Measurements from ENCODE around the gene BMF. TPM values are rescaled to one million over a fixed set of nuclear protein-coding genes. Genes with fewer than 3 reads are reported as not detected.

BMF gene
- polyA plus RNA-seq, 3 donors = 5.6 to 59.6 (median 6.5) TPM

DNA sequence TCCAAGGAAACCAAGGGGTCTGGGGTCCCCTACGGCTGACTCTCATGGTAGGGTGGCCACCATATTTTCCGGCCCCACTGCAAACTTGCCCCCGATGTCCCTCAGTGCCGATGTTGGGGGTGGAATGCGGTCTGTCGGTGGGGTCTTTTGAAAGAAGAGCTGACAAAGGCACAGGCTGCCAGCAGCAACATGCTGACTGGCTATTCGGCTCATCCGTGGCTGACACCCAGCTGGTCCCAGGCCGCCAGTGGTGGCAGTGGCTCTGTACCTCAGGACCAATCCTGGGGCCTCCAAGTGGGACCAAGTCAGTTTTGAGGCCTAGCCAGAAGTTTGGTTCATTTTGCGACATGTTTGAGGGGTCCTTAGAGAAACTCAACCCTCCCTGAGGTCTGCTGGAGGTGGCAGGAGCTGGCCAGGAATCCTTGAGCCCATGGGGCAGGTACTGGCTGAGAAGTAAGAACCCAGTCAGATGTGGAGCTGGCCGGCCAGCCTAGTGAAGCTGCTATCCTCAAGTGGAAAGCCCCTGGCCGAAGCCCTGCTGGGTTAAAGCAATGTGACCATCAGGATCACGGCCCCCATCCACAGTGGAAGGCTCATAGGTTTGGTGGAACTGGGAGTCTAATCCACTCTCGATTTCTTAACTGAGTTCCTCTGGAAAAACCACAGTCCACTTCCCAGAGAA lies 17.8 kb downstream of the BMF start:
- DNase-seq = no peak
- peaks cover 56% of the 10 kb centered on the region in 2 donors for H3K36me3 Mint-ChIP-seq
- intact Hi-C loops (cut with micrococcal nuclease) = no loop called here

DNA sequence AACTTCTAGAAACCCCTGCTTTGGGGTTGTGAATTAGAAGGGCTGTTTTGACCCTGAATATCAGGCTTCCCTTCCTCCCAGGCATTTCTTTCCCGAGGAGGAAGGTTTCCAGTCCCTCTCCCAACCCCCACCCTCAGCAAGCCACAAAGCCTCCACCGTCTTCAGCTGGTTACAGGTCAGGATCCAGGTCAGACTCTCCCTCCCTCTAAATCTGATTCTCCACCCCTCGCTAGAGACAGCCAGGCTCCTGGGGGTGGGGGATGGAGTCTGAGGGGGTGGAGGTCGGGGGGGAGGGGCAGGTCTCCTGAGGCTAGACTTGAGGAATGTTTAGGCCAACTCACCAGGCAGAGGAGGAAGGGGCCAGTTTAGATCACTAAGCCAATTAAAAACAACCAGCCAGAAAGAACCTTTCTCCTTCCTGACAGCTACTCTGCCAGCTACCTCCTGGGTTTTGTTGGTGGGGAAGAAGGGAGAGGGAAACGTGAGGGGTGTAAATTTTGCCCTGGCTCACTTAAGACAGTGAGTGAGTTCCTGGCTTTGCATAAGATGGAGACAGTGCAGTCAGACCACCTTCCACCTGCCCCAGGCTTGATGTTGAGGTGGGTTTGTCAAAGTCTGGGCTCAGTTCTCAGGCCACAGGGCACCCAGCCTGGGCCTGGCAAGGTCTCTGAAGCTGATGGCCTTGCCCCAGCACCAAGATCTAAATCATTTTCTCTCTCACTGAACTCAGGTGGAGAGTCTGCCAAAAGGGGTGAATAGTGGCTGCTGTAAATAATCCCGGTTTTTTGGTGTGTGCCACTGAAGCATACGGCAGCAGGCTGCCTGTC lies 19.5 kb downstream of the BMF start:
- Histone ChIP-seq H3K4me3 (replicated peaks in 1 of 3; ENCODE audit: low read depth in 2 of 3, low read length in 3 of 3) (no peak overlapping the region), H3K9me3 (replicated peaks in 1 of 2; ENCODE audit: control insufficient read depth in 1 of 2, insufficient read depth in 1 of 2, low read length in 2 of 2) (no peaks in the 10 kb centered on the region), H4K20me1 (ENCODE audit: insufficient read depth, low read length) (no peaks in the 10 kb centered on the region), H3K9ac (ENCODE audit: insufficient read depth, low read length, poor library complexity, severe bottlenecking) (no peak overlapping the region), H3K4me1 (ENCODE audit: control insufficient read depth in 1 of 2, insufficient read depth in 2 of 2, low read length in 2 of 2) (peaks cover 24 to 38% of the 10 kb centered on the region in 2 donors), H3K79me2 (ENCODE audit: insufficient read depth, low read length) (no peaks in the 10 kb centered on the region), H3K4me2 (replicated peaks; ENCODE audit: extremely low read depth, low read length, poor library complexity, severe bottlenecking) (no peak overlapping the region), H2AFZ (ENCODE audit: insufficient read depth, low read depth, low read length, poor library complexity, severe bottlenecking) (no peak overlapping the region), H3K36me3 (replicated peaks in 1 of 2; ENCODE audit: control insufficient read depth in 1 of 2, insufficient read depth in 2 of 2, low read length in 2 of 2) (peaks cover 27 to 38% of the 10 kb centered on the region in 2 donors), H3K27ac (ENCODE audit: low read depth in 1 of 2, low read length in 2 of 2) (peak overlapping the region in 1 of 2 donors; percentile 21), H3K27me3 (ENCODE audit: control insufficient read depth in 2 of 2, insufficient read depth in 2 of 2, low read length in 2 of 2) (no peaks in the 10 kb centered on the region)
- Mint-ChIP-seq H3K27ac (peak overlapping the region in 2 of 7 donors; percentile 67 to 68), H3K27me3 (ENCODE audit: low read depth in 3 of 3) (peaks cover 0 to 3% (median 0%) of the 10 kb centered on the region in 3 donors), H3K4me3 (peak overlapping the region in 1 of 2 donors; percentile 4), H3K36me3 (peaks cover 40 to 41% of the 10 kb centered on the region in 2 donors), H3K4me1 (peaks cover 32% of the 10 kb centered on the region), H3K9me3 (no peaks in the 10 kb centered on the region)
- TF ChIP-seq, protein P1, sequence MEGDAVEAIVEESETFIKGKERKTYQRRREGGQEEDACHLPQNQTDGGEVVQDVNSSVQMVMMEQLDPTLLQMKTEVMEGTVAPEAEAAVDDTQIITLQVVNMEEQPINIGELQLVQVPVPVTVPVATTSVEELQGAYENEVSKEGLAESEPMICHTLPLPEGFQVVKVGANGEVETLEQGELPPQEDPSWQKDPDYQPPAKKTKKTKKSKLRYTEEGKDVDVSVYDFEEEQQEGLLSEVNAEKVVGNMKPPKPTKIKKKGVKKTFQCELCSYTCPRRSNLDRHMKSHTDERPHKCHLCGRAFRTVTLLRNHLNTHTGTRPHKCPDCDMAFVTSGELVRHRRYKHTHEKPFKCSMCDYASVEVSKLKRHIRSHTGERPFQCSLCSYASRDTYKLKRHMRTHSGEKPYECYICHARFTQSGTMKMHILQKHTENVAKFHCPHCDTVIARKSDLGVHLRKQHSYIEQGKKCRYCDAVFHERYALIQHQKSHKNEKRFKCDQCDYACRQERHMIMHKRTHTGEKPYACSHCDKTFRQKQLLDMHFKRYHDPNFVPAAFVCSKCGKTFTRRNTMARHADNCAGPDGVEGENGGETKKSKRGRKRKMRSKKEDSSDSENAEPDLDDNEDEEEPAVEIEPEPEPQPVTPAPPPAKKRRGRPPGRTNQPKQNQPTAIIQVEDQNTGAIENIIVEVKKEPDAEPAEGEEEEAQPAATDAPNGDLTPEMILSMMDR (IDR thresholded peaks at IDR 0.05) = no peak
- DNase-seq = no peak
- WGBS (ENCODE audit: insufficient coverage) = 80% methylated on average over 1 of the region's 7 CpGs
- intact Hi-C loops (cut with micrococcal nuclease) = no loop called here

More for the DNA sequence above, 17.8 kb downstream of the BMF start:
- H3K4me1 Mint-ChIP-seq = peaks cover 48% of the 10 kb centered on the region
- Histone ChIP-seq H3K36me3 (replicated peaks in 1 of 2; ENCODE audit: control insufficient read depth in 1 of 2, insufficient read depth in 2 of 2, low read length in 2 of 2) (peaks cover 30 to 55% of the 10 kb centered on the region in 2 donors), H2AFZ (ENCODE audit: insufficient read depth, low read depth, low read length, poor library complexity, severe bottlenecking) (no peak overlapping the region), H3K9ac (ENCODE audit: insufficient read depth, low read length, poor library complexity, severe bottlenecking) (no peak overlapping the region), H3K4me1 (ENCODE audit: control insufficient read depth in 1 of 2, insufficient read depth in 2 of 2, low read length in 2 of 2) (peaks cover 38 to 52% of the 10 kb centered on the region in 2 donors), H4K20me1 (ENCODE audit: insufficient read depth, low read length) (no peaks in the 10 kb centered on the region), H3K79me2 (ENCODE audit: insufficient read depth, low read length) (no peaks in the 10 kb centered on the region), H3K4me2 (replicated peaks; ENCODE audit: extremely low read depth, low read length, poor library complexity, severe bottlenecking) (no peak overlapping the region), H3K4me3 (replicated peaks in 1 of 3; ENCODE audit: low read depth in 2 of 3, low read length in 3 of 3) (no peak overlapping the region), H3K27ac (ENCODE audit: low read depth in 1 of 2, low read length in 2 of 2) (no peak overlapping the region), H3K9me3 (replicated peaks in 1 of 2; ENCODE audit: control insufficient read depth in 1 of 2, insufficient read depth in 1 of 2, low read length in 2 of 2) (no peaks in the 10 kb centered on the region), H3K27me3 (ENCODE audit: control insufficient read depth in 2 of 2, insufficient read depth in 2 of 2, low read length in 2 of 2) (no peaks in the 10 kb centered on the region)
- no peak overlapping the region for H3K27ac Mint-ChIP-seq
- TF ChIP-seq, protein P1 (IDR thresholded peaks at IDR 0.05) = no peak
- no peaks in the 10 kb centered on the region for H3K9me3 Mint-ChIP-seq
- over 99% methylated on average over 9 of the region's 14 CpGs for WGBS (ENCODE audit: insufficient coverage)
- peaks cover 0 to 2% (median 1%) of the 10 kb centered on the region in 3 donors for H3K27me3 Mint-ChIP-seq (ENCODE audit: low read depth in 3 of 3)
- no peak overlapping the region for H3K4me3 Mint-ChIP-seq

Measured in CD14-positive monocyte (primary cell).